Fibroblast of skin of abdomen (primary cell): ENCODE measurements around the gene SCN8A.
A peak's percentile ranks its signal among the peaks of the same experiment; 100 is the strongest.
"Not testable (repeated sequence)": the region's sequence is repeated elsewhere in the genome, so short reads cannot be mapped to it uniquely, and the experiment has no call there.

ENCODE experiments used
- DNase-seq: peaks from one replicate; pipeline ENCODE4 v3.0.0-alpha.2; 2013

Gene SCN8A

DNA sequence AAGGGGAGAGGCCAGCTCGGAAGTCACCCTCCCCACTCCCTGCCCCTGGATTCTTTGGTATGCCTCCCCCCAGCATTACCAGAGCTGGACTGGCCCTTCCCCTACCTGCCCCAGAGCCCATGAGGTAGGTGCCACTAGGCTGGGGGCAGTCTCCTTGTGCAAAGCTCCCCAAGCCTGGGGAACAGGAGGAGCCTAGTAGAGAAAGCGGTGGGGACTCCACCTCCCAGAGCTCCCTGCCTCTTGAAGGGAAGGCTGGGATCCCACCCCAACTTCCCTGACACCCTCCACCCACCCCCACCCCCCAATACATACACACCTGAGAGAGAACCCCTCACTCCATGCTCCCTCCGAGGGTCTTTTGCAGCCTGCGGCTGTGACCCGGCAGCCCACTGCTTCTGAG, 227.1 kb downstream of the SCN8A start:
- no peak for DNase-seq

GRCh38 chr12:51818566-51819300, 227.7 kb downstream of the SCN8A start:
- peak; percentile 95 for DNase-seq

DNA sequence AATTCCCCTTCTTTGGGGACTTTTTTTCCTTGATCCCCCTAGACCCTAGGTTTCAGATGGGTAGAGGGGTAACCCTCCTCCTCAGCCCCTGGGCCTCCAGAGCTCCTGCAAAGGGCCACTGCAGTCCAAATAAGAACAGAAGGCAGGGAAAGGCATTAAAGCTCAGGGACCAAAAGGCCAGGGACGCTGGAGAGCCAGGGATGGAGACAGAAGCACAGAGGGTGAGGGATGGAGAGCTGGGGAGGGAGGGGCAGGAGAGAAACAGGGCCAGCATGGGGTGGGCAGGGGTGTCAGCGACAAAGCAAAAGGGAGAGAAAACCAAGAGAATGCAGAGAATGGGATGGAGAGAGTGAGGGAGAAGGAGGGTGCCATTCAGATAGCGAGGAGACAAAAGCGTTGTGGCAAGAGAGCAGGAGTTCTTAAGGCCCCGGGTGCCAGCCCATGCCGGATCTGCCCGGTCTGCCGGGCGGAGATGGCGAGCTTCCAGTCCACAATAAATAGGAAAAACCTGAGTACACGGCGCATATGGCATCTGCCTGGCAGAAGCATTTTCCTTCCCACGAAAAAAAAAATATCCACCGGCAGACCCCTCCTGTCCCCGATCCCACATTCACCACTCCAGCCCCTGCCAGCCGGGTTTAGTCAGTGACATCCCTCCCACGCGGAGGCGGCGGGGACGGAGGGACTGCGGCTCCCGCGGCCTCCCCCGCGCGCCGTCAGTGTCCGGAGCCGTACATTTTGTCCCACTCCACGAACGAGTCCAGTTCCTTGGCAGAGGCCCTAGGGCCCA, 228.9 kb downstream of the SCN8A start:
- no peak for DNase-seq

DNA sequence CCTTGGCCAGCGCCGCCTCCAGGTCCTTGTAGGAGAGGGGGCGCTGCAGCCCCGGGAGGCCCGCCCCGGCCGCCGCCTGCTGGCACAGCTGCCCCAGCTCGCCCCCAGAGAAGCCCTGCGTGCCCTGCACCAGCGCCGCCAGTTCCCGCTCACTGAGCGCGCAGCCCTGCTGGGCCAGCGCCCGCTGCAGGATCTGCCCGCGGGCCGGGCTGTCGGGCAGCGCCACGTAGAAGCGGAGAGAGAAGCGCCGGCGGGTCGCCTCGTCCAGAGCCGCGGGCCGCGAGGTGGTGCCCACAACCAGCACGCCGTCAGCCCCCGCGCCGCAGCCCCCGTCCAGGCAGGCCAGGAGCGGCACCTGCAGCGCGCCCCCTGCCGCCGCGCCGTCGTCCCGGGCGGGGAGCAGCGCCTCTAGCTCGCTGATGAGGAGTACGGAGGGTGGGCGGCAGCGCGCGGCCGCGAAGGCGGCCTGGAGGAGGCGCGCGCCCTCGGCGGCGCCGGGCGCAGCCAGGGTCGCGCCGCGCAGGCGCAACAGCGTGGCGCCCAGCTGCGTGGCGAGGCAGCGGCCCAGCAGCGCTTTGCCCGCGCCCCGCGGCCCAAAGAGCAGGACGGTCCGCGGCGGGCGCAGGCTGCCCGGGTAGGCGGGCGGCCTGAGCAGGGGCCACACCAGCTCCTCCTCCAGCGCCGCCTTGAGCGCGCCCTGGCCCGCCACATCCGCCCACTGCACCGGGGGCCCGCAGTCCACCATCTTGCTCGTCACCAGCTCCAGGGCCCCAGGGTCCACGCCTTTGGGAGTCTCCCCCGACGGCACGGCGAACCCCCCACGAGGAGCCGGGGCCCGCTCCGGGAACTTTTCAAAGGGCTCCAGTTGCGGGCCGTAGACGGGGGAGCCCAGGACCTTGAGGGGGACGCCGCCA, 229.8 kb downstream of the SCN8A start:
- DNase-seq, result peak; percentile 81

GRCh38 chr12:51821440-51822260, 230.6 kb downstream of the SCN8A start:
- no peak for DNase-seq

DNA sequence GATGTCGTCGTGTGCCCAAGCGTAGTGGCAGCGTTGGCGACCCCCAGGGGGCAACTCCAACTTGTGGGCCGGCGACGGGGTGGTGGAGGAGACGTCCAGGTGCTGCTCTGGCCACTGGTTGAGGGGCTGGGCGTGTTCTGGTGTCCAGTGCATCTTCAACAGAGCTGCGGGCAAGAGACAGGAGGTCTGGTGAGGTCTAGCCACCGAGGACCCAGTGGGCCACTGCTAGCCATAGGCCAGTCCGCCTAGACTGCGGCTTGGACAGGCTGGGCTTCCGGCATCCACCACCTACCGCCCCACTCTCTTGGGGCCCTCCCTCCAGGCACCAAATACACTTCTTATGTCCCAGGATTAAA, 231.2 kb downstream of the SCN8A start:
- DNase-seq, result no peak

- DNase-seq, result no peak
Measured at GRCh38 chr12:51822956-51823355, 231.9 kb downstream of the SCN8A start.

DNA sequence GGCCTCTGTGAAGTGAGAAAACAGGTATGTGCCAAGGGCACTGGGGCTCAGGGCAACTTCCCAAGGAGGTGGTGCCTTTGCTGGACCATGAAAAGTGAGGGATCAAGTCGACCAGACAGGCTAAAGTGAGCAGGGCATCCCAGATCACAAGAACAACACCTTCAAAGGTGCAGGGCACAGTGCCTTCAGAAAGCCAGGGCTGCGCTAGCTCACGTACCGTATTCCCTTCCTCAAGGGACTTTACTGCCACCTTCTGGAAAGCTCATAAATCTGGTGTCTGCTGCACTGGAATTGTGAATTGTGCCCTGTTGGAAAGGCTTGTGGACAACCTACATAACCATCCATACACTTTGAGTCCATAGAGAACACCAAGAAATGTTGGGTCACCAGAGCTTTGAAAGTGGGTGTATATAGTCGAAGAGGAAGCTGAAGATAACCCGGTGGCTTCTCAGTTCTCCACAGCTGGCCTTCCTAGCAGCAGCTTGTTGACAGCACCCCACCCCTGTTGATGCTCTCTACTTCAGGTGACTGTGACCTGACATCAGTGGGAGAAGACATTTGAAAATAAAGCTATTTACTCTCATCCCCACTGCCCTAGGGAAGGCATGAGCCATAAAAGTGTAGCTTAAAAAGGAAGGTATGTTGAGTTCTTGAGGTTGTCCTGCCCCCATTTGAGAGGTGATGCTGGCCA, 233.0 kb downstream of the SCN8A start:
- DNase-seq, result peak; percentile 66

GRCh38 chr12:51825216-51825615, 234.2 kb downstream of the SCN8A start:
- DNase-seq, result no peak

DNA sequence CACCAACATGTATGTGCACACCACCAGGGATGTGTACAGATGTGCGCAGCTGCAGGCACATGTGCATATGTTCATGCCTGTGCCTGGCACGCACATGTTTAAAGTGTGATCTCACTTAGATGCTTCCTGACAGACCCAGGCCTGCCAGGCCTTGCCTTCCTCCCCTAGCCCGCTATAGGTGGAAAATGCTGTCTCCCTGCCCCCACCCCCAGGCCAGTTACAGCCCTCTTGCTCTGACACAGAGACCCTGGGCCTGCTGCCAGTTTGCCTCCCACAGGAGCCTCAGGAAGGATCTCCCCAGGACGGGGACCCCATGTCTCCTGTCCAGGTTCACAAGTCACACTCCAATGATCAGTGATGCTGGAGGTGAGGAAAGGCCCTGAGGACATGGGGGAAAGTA, 235.8 kb downstream of the SCN8A start:
- DNase-seq, result no peak

DNA sequence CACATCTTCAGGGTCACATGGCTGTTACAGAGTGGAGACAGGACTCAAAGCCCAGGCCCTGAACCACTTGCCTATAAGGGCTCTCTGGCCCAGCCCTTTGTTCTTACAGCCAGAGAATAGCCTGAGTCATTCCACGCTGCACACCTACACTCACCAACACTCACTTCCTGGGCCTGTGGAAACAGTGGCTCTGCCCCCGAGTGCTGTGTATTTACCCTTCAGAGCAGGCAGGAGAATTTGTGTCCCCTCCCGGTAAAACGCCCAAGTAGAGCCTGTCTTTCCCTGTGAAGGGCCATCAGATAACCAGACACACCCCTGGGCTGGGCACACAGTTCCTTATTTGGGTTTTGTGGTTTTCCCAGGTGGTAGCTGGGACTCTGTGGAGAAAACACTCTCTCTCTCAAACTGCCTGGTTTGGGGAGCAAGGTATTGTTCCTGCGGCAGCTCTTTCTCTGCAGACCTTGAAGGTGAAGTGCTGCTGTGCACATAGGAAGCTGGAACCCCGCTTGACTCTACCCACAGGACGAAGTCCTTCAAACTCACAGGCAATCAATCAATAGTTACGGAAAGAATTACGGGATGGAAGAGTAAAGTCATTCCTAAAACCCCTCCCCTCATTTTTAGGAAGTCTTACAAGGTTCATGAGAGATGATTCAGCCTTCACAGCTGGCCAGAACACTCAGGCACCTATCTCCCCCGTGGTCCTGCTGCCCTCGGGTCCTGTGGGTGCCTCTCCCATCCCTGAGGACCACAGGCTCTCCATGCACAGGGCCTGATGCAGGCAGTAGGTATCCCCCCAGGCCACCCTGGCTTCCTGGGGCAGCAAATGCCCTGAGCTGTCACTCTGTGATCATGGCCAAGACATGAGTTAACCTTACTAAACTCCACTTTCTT, 237.1 kb downstream of the SCN8A start:
- DNase-seq, result peak; percentile 41

GRCh38 chr12:51829011-51829481, 238.0 kb downstream of the SCN8A start:
- DNase-seq, result no peak

- no peak for DNase-seq
Measured at GRCh38 chr12:51829641-51830040, 238.6 kb downstream of the SCN8A start.

DNA sequence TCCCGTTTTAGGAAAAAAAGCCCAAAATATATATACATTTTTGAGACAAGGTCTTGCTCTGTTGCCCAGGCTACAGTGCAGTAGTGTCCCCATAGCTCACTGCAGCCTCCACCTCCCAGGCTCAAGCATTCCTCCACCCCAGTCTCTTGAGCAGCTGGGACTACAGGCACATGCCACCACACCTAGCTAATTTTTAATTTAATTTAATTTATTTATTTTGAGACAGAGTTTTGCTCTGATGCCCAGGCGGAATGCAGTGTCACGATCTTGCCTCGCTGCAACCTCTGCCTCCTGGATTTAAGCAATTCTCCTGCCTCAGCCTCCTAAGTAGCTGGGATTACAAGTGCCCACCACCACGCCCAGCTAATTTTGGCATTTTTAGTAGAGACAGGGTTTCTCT, 240.8 kb downstream of the SCN8A start:
- DNase-seq, result not testable (repeated sequence)

DNA sequence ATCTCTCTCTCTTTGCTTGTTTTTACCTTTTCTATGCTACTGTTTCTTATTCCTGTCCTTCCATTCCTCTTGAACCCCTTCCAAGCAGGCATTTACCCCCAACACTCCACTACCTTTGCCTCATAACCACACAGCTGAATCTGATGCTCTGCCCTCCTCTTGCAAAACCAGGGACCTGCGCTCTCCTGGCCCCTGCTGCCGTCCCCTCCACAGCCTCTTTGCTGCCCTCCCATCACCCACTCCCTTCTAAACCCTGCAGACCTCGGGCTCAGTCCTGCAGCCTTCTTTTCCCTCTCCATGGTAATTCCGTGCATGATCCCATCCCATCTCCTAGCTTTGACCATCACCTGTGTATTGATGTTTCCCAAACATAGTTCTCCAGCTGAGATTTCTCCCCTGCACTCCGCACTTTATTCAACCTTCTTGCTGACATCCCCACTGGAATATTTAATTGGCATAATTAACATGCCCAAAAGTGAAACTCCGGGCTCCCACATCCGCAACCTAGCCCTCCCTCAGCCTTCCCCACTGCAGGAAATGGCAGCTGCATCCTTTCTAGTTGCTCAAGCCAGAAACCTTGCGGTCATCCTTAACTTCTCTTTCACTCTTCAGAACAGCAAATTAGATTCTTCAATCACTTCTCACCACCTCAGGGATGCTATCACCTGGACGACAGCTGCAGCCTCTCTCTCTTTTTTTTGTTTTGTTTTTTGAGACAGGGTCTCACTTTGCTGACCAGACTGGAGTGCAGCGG, 241.5 kb downstream of the SCN8A start:
- no peak for DNase-seq

DNA sequence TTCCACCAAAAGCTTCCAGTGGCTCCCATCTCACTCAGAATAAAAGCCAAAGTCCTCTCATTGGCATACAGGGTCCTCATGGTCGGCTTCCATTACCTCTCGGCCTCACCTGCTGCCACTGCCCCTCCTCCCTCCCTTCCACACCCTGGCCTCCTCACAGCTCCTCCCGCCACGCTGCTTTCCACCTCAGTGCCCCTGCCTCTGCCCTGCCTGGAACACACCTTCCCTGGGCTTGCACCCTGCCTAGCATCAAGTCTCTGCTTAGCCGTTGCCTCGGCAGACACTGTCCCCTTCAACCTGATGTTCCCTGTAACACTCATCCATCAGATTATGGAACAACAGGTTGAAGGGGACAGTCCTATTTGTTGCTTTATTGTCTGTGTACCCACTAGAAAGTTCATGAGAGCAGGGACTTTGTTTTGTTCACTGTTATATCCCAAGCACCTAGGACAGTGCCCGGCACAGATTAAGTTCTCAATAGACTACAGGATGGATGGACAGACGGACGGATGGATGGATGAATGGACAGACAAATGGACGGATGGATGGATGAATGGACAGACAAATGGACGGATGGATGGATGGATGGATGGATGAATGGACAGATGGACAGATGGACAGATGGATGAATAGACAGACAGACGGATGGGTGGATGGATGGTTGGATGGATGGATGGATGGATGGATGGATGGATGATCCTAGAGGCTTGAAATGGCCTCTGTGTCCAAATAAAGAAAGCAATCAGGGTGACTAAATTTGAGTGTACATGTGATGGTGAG, 242.6 kb downstream of the SCN8A start:
- DNase-seq, result no peak

- DNase-seq, result no peak
Measured at GRCh38 chr12:51834411-51834810, 243.4 kb downstream of the SCN8A start.

- no peak for DNase-seq
Measured at GRCh38 chr12:51836041-51836826, 245.2 kb downstream of the SCN8A start.
